Activated T-cell treated with anti-CD3 and anti-CD28 coated beads, Interleukin-2, amount 50 U/mL, for 72 hours (primary cell): ENCODE results near the gene ZNF778. TPM values are rescaled to one million over a fixed set of nuclear protein-coding genes. Genes with fewer than 3 reads are reported as not detected.
A peak's percentile ranks its signal among the peaks of the same experiment; 100 is the strongest.

Experiments used
- ATAC-seq, 2 donors: fragments of 150-1000 bp; cut with Tn5 transposase; replicated peaks in 1 of 2; 2 replicates each; pipeline ENCODE4 v1.10.0; 2021; ENCODE audit warnings: moderate library complexity in 2 of 2, mild to moderate bottlenecking in 1 of 2
- DNase-seq, 2 donors: peaks; one replicate each; pipeline ENCODE4 v3.0.0; 2021 to 2022; ENCODE audit warnings: mixed read lengths in 1 of 2
- H3K27ac Mint-ChIP-seq: one replicate; pipeline ENCODE4 v1.8.0; 2022; ENCODE audit warnings: mild to moderate bottlenecking, moderate library complexity, mixed read lengths
- H3K27me3 Mint-ChIP-seq: one replicate; pipeline ENCODE4 v1.8.0; 2022; ENCODE audit warnings: low read depth, mixed read lengths
- H3K36me3 Mint-ChIP-seq, 2 donors: one replicate each; pipeline ENCODE4 v1.8.0; 2022; ENCODE audit warnings: mixed read lengths in 2 of 2, mild to moderate bottlenecking in 1 of 2; ENCODE audit not compliant: insufficient read depth in 2 of 2
- H3K4me1 Mint-ChIP-seq: one replicate; pipeline ENCODE4 v1.8.0; 2022; ENCODE audit warnings: low read depth, mixed read lengths
- H3K4me3 Mint-ChIP-seq, 2 donors: one replicate each; pipeline ENCODE4 v1.8.0; 2022; ENCODE audit warnings: mild to moderate bottlenecking in 2 of 2, mixed read lengths in 2 of 2, moderate library complexity in 2 of 2
- H3K9me3 Mint-ChIP-seq, 2 donors: one replicate each; pipeline ENCODE4 v1.8.0; 2022; ENCODE audit warnings: mixed read lengths in 2 of 2
- total RNA-seq, 2 donors: library from RNA; stranded (reverse); gene quantifications; one replicate each; pipeline ENCODE4 v1.2.3, GENCODE V29; 2022

The ZNF778 gene
- 10 to 100 TPM in 1 of 2 donors, 1 to 10 TPM in 1; 7.2 to 10.9 TPM for total RNA-seq

GRCh38 chr16:89217388-89218191, at the start of gene ZNF778:
Gene ZNF778, plus strand, starts transcription at chr16:89217703. Its CDS starts 3,425 bp downstream, at chr16:89221128.
- Mint-ChIP-seq H3K27ac (peak within 1 kb of the TSS; percentile 98), H3K36me3 (peaks cover under 1 to 4% of the 10 kb centered on the region in 2 donors), H3K4me1 (peaks cover 32% of the 10 kb centered on the region), H3K9me3 (no peaks in the 10 kb centered on the region), H3K27me3 (no peaks in the 10 kb centered on the region), H3K4me3 (peak within 1 kb of the TSS; percentile 87 to 98)
- ATAC-seq (peak; percentile 92 to 93), DNase-seq (peak; percentile 86 to 88)

DNA sequence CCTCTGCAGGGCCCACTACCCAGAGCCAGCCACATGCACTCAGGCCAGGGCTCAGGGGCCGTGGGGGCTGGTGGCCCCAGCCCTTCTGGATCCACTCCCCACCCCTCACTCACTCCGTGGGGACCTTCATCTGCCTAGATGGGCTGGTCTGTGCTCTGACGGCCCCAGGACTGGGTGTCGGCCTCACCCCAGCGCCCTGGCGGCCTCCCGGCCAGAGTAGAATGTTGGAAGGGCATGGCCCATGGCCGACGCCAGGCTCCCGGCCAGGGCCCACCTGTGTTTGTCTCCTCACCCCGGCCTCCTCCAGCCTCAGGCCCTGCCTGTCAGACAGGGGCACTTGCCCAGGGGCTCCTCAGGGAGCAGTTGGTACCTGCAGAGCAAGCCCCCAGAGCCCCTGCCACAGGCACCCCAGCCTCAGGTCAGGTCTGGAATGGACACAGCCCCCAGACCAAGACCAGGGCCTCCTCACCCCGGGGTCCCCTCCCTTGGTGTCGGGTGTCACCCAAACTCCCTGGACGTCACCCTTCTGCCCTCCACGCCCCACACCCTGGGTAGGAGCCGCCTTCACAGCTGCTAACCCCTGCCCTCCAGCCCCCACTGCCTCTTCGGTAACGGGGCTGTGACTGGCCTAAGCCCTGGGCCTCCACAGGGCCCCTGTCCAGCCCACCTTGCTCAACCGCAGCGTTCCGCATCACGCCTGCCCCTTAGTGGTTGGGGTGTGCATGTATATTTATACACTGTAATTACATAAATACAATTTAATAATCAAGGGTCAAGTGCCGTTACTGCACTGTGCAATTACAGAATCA, 48.9 kb upstream of the ZNF778 start:
- no peak overlapping the region for H3K27ac Mint-ChIP-seq
- peaks cover 8% of the 10 kb centered on the region for H3K4me1 Mint-ChIP-seq
- no peak for ATAC-seq
- H3K27me3 Mint-ChIP-seq = peaks cover 7% of the 10 kb centered on the region
- H3K36me3 Mint-ChIP-seq = no peaks in the 10 kb centered on the region
- DNase-seq = no peak
- H3K4me3 Mint-ChIP-seq = no peak overlapping the region
- H3K9me3 Mint-ChIP-seq = no peaks in the 10 kb centered on the region

- ATAC-seq (no peak), DNase-seq (no peak)
- Mint-ChIP-seq H3K36me3 (no peaks in the 10 kb centered on the region), H3K9me3 (no peaks in the 10 kb centered on the region), H3K27ac (no peak overlapping the region), H3K4me3 (no peak overlapping the region), H3K4me1 (peaks cover 8% of the 10 kb centered on the region), H3K27me3 (peaks cover 7% of the 10 kb centered on the region)
Observed at GRCh38 chr16:89169778-89170177, 47.7 kb upstream of the ZNF778 start.

GRCh38 chr16:89170346-89171215, 46.9 kb upstream of the ZNF778 start:
- peaks cover 8% of the 10 kb centered on the region for H3K4me1 Mint-ChIP-seq
- no peaks in the 10 kb centered on the region for H3K9me3 Mint-ChIP-seq
- peak overlapping the region; percentile 72 to 74 for H3K4me3 Mint-ChIP-seq
- H3K36me3 Mint-ChIP-seq = no peaks in the 10 kb centered on the region
- ATAC-seq (no peak), DNase-seq (peak; percentile 33 to 39)
- H3K27ac Mint-ChIP-seq = no peak overlapping the region
- peaks cover 7% of the 10 kb centered on the region for H3K27me3 Mint-ChIP-seq

GRCh38 chr16:89171216-89172170, 46.0 kb upstream of the ZNF778 start, which contains the start of gene CDH15:
Gene CDH15, plus strand, starts transcription at chr16:89171748. Its CDS starts 84 bp downstream, at chr16:89171832.
- H3K9me3 Mint-ChIP-seq = no peaks in the 10 kb centered on the region
- ATAC-seq (peak; percentile 93 to 94), DNase-seq (peak; percentile 97)
- no peak within 1 kb of the TSS for H3K27ac Mint-ChIP-seq
- H3K4me3 Mint-ChIP-seq = peak within 1 kb of the TSS; percentile 72 to 74
- peaks cover 7% of the 10 kb centered on the region for H3K27me3 Mint-ChIP-seq
- H3K36me3 Mint-ChIP-seq = no peaks in the 10 kb centered on the region
- peaks cover 8% of the 10 kb centered on the region for H3K4me1 Mint-ChIP-seq

- Mint-ChIP-seq H3K4me1 (peaks cover 8% of the 10 kb centered on the region), H3K27ac (no peak overlapping the region), H3K27me3 (peaks cover 7% of the 10 kb centered on the region), H3K9me3 (no peaks in the 10 kb centered on the region), H3K36me3 (no peaks in the 10 kb centered on the region), H3K4me3 (no peak overlapping the region)
- DNase-seq = no peak
- ATAC-seq = no peak
Observed at GRCh38 chr16:89172171-89172527, 45.4 kb upstream of the ZNF778 start.

GRCh38 chr16:89172528-89173173, 44.9 kb upstream of the ZNF778 start:
- ATAC-seq = no peak
- no peak for DNase-seq
- no peak overlapping the region for H3K4me3 Mint-ChIP-seq
- no peaks in the 10 kb centered on the region for H3K9me3 Mint-ChIP-seq
- peaks cover 8% of the 10 kb centered on the region for H3K4me1 Mint-ChIP-seq
- no peaks in the 10 kb centered on the region for H3K36me3 Mint-ChIP-seq
- H3K27ac Mint-ChIP-seq = no peak overlapping the region
- H3K27me3 Mint-ChIP-seq = peaks cover 7% of the 10 kb centered on the region

DNA sequence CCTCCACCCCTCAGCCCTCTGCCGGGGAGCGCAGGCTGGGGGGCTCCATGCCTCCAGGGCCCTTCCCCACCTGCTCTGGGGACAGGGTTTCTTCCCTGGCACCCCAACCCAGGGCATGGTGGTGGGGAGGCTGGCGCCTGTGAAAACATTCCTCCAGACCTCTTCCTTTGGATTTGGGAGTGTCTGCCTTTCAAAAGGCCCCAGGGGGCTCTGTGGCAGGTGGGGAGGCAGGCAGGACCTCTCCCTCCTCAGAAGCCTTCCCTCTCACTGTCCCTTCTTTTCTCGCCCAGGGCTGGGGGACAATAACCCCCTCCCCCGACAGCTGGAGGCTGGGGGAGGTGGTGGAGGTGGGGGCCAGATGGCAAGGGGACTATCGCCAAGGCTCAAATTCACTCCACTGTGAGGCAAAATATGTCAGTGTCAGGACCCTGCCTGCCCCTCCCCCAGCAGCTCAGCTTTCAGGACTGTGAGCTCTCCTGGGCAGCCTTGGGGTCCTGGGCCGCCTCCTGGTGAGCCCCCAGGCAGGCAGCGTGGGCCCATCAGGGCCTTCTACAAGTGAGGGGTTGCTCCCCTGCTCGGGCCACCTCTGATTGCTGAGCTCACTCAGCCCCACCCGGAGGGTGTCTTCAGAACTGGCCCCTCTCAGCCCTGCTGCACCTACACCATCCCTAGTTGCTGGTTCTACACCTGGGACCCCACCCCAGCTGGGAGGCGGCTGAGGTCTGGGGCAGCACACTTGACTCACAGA, 44.2 kb upstream of the ZNF778 start:
- H3K27ac Mint-ChIP-seq = no peak overlapping the region
- peaks cover 7% of the 10 kb centered on the region for H3K27me3 Mint-ChIP-seq
- no peak overlapping the region for H3K4me3 Mint-ChIP-seq
- no peaks in the 10 kb centered on the region for H3K9me3 Mint-ChIP-seq
- ATAC-seq (no peak), DNase-seq (no peak)
- no peaks in the 10 kb centered on the region for H3K36me3 Mint-ChIP-seq
- H3K4me1 Mint-ChIP-seq = peaks cover 8% of the 10 kb centered on the region

- DNase-seq = no peak
- Mint-ChIP-seq H3K36me3 (no peaks in the 10 kb centered on the region), H3K9me3 (no peaks in the 10 kb centered on the region), H3K27me3 (peaks cover 7% of the 10 kb centered on the region), H3K4me3 (no peak overlapping the region), H3K4me1 (peaks cover 8% of the 10 kb centered on the region), H3K27ac (no peak overlapping the region)
- ATAC-seq = no peak
Observed at GRCh38 chr16:89174055-89174827, 43.3 kb upstream of the ZNF778 start.

GRCh38 chr16:89174877-89175276, 42.6 kb upstream of the ZNF778 start:
- Mint-ChIP-seq H3K4me1 (peaks cover 8% of the 10 kb centered on the region), H3K27ac (no peak overlapping the region), H3K36me3 (no peaks in the 10 kb centered on the region), H3K27me3 (peaks cover 7% of the 10 kb centered on the region), H3K4me3 (no peak overlapping the region), H3K9me3 (no peaks in the 10 kb centered on the region)
- DNase-seq (no peak), ATAC-seq (no peak)
